H1 (cell line): ENCODE results near the gene B3GNT2. TPM values are rescaled to one million over a fixed set of nuclear protein-coding genes. Genes with fewer than 3 reads are reported as not detected.

Source experiments
- BACH1 ChIP-seq: IDR thresholded peaks from 2 replicates; pipeline ENCODE4 v1.6.1; 2012; ENCODE audit warnings: low read length, improper control_type of control experiment
- MAFK ChIP-seq: IDR thresholded peaks from 2 replicates; pipeline ENCODE4 v1.6.1; 2012; ENCODE audit warnings: low read depth, mild to moderate bottlenecking, improper control_type of control experiment, low read length
- NANOG ChIP-seq: IDR thresholded peaks from 2 replicates; pipeline ENCODE4 v1.6.1; 2011; ENCODE audit warnings: low read length, low read depth, mild to moderate bottlenecking, inconsistent platforms; ENCODE audit not compliant: insufficient read depth, poor library complexity, severe bottlenecking
- RBBP5 ChIP-seq: IDR thresholded peaks from 2 replicates; pipeline ENCODE4 v1.7.1; 2012; ENCODE audit warnings: low read depth, mild to moderate bottlenecking, inconsistent platforms, low read length, moderate library complexity, borderline replicate concordance
- RNF2 ChIP-seq: fragments of 200-900, 300-1000 bp; sonication (generic); IDR thresholded peaks from 2 replicates; pipeline ENCODE4 v1.7.1; 2016; ENCODE audit warnings: borderline replicate concordance, low read depth, mild to moderate bottlenecking, antibody characterized with exemption, low read length; ENCODE audit not compliant: poor library complexity, severe bottlenecking; ENCODE audit errors: missing control alignments
- RXRA ChIP-seq: IDR thresholded peaks from 2 replicates; pipeline ENCODE4 v1.6.1; 2011; ENCODE audit warnings: low read depth, mild to moderate bottlenecking, low read length, moderate library complexity; ENCODE audit not compliant: insufficient read depth
- YY1 ChIP-seq: IDR thresholded peaks from 2 replicates; pipeline ENCODE4 v1.6.1; 2011; ENCODE audit warnings: low read depth, mild to moderate bottlenecking, low read length
- polyA plus RNA-seq, 7 experiments: library from polyadenylated mRNA; depleted of rRNA in 3 of 7; stranded (reverse) in 5 of 7; unstranded in 2 of 7; fragments of >200 nt in 5 of 7; fragments of 200-250 nt in 2 of 7; gene quantifications; 1 replicate in 5 of 7; 2 replicates in 1 of 7; 4 replicates in 1 of 7; pipeline versions ENCODE4 v1.2.1 to v1.2.3, GENCODE V29; 2011 to 2013; ENCODE audit warnings: missing spikeins in 2 of 7, mixed read lengths in 2 of 7
- total RNA-seq: library from RNA; stranded (reverse); fragmentation: NEBNext Ultra II Directional; extraction: Animal tissue kit (Norgen Biotek cat#: 25700); gene quantifications from 2 replicates; pipeline ENCODE4 v1.2.1, GENCODE V29; 2021

The B3GNT2 gene
- total and polyA plus RNA-seq, 2 of the 8 experiments (the other 6 are each of a cell fraction or from before 2014, with no cell fraction given) = 20.1 to 40.8 TPM

GRCh38 chr2:62222674-62223073 lies 26.8 kb downstream of the B3GNT2 start (continued):
- TF ChIP-seq RBBP5 = no peak
- TF ChIP-seq MAFK = no peak
- no peak for TF ChIP-seq BACH1
- TF ChIP-seq NANOG = no peak
- TF ChIP-seq RNF2 = no peak
- TF ChIP-seq YY1 = no peak
- TF ChIP-seq RXRA = no peak
- TF ChIP-seq, all 59 proteins: peak for 0
